WTC11 (cell line): Measurements from ENCODE around the gene ALDH5A1. TPM values are rescaled to one million over a fixed set of nuclear protein-coding genes. Genes with fewer than 3 reads are reported as not detected.

Experiments used
- ATAC-seq: fragments of 200-7000 bp; cut with Tn5 transposase; 2 replicates; pipeline ENCODE4 v1.10.0; 2021; ENCODE audit warnings: mild to moderate bottlenecking, moderate library complexity
- CTCF ChIA-PET: fragments of 300-600 bp; sonication (Branson Sonifier 250); formaldehyde crosslinking; loops from one replicate; lab custom pipeline; 2021; ENCODE audit warnings: antibody characterized with exemption; lab: Charles Lee
- POLR2A ChIA-PET: fragments of 350-600 bp; sonication (Branson Sonifier 250); formaldehyde crosslinking; loops from one replicate; lab custom pipeline; 2021; ENCODE audit warnings: antibody characterized with exemption; lab: Charles Lee
- DNase-seq: peaks from one replicate; pipeline ENCODE4 v3.0.0; 2021; ENCODE audit warnings: low spot score
- H3K27ac Mint-ChIP-seq: 2 replicates; pipeline ENCODE4 v1.8.0; 2021; ENCODE audit warnings: mixed read lengths
- H3K27me3 Mint-ChIP-seq: 2 replicates; pipeline ENCODE4 v1.8.0; 2021; ENCODE audit warnings: low read depth, mild to moderate bottlenecking, moderate library complexity, mixed read lengths
- H3K36me3 Mint-ChIP-seq: 2 replicates; pipeline ENCODE4 v1.8.0; 2021; ENCODE audit warnings: mixed read lengths
- H3K4me1 Mint-ChIP-seq: 2 replicates; pipeline ENCODE4 v1.8.0; 2022; ENCODE audit warnings: mixed read lengths
- H3K4me3 Mint-ChIP-seq: 2 replicates; pipeline ENCODE4 v1.8.0; 2021; ENCODE audit warnings: mild to moderate bottlenecking, moderate library complexity, mixed read lengths
- H3K9me3 Mint-ChIP-seq: 2 replicates; pipeline ENCODE4 v1.8.0; 2021; ENCODE audit warnings: mixed read lengths
- ESRRA ChIP-seq: sonication (generic); formaldehyde crosslinking; IDR thresholded peaks from 2 replicates; pipeline ENCODE4 v1.8.1; 2022; ENCODE audit warnings: mild to moderate bottlenecking, missing genetic modification reagents, borderline replicate concordance
- GRHL2 ChIP-seq: fragments of 250-450 bp; sonication (Bioruptor Pico); IDR thresholded peaks from 2 replicates; pipeline ENCODE4 v1.8.0; 2022; ENCODE audit warnings: mild to moderate bottlenecking, moderate library complexity; ENCODE audit not compliant: insufficient replicate concordance, severe bottlenecking
- GTF2I ChIP-seq: fragments of 250-450 bp; sonication (Bioruptor Pico); conservative IDR thresholded peaks from 2 replicates; pipeline ENCODE4 v1.4.0; 2021; ENCODE audit warnings: mild to moderate bottlenecking
- HMGA2 ChIP-seq: fragments of 250-450 bp; sonication (Bioruptor Pico); IDR thresholded peaks from 2 replicates; pipeline ENCODE4 v1.4.0; 2021; ENCODE audit warnings: mild to moderate bottlenecking, moderate library complexity
- IRF2 ChIP-seq: sonication (generic); formaldehyde crosslinking; IDR thresholded peaks from 2 replicates; pipeline ENCODE4 v1.8.0; 2022; ENCODE audit warnings: low read depth, missing genetic modification reagents, borderline replicate concordance
- JAZF1 ChIP-seq: fragments of 250-450 bp; sonication (Bioruptor Pico); IDR thresholded peaks from 2 replicates; pipeline ENCODE4 v1.9.0; 2021; ENCODE audit warnings: moderate library complexity, mild to moderate bottlenecking, inconsistent platforms
- MYBL2 ChIP-seq: sonication (generic); formaldehyde crosslinking; IDR thresholded peaks from 2 replicates; pipeline ENCODE4 v1.8.1; 2023; ENCODE audit warnings: mild to moderate bottlenecking, moderate library complexity, missing genetic modification reagents
- NFYB ChIP-seq: sonication (generic); formaldehyde crosslinking; conservative IDR thresholded peaks from 2 replicates; pipeline ENCODE4 v1.8.0; 2022; ENCODE audit warnings: low read depth, missing genetic modification reagents
- NR1H2 ChIP-seq: sonication (generic); formaldehyde crosslinking; IDR thresholded peaks from 2 replicates; pipeline ENCODE4 v1.9.0; 2021; ENCODE audit warnings: mild to moderate bottlenecking, moderate library complexity, missing genetic modification reagents
- SMAD4 ChIP-seq: sonication (generic); formaldehyde crosslinking; IDR thresholded peaks from 2 replicates; pipeline ENCODE4 v1.8.0; 2022; ENCODE audit warnings: mild to moderate bottlenecking, missing genetic modification reagents
- TEAD4 ChIP-seq: sonication (generic); formaldehyde crosslinking; IDR thresholded peaks from 2 replicates; pipeline ENCODE4 v1.8.0; 2022; ENCODE audit warnings: mild to moderate bottlenecking, missing genetic modification reagents
- ZNF416 ChIP-seq: fragments of 250-450 bp; sonication (Bioruptor Pico); IDR thresholded peaks from 2 replicates; pipeline ENCODE4 v1.9.0; 2021; ENCODE audit warnings: mild to moderate bottlenecking, inconsistent platforms
- total RNA-seq: library from RNA; stranded (reverse); gene quantifications from 3 replicates; pipeline ENCODE4 v1.2.3, GENCODE V29; 2021
- TF ChIP-seq, protein P1 (sequence below): sonication (generic); formaldehyde crosslinking; IDR thresholded peaks from 2 replicates; pipeline ENCODE4 v1.8.0; 2022; ENCODE audit warnings: mild to moderate bottlenecking, missing genetic modification reagents
- TF ChIP-seq, protein P2 (sequence below): sonication (generic); formaldehyde crosslinking; IDR thresholded peaks from 2 replicates; pipeline ENCODE4 v1.8.0; 2023; ENCODE audit warnings: missing genetic modification reagents
- TF ChIP-seq, protein P3 (sequence below): fragments of 250-450 bp; sonication (Bioruptor Pico); IDR thresholded peaks from 2 replicates; pipeline ENCODE4 v1.9.0; 2021; ENCODE audit warnings: mild to moderate bottlenecking, borderline replicate concordance
- TF ChIP-seq, protein P4 (sequence below): sonication (generic); formaldehyde crosslinking; IDR thresholded peaks from 2 replicates; pipeline ENCODE4 v1.8.0; 2022; ENCODE audit warnings: mild to moderate bottlenecking, missing genetic modification reagents
- TF ChIP-seq, protein P5 (sequence below): sonication (generic); formaldehyde crosslinking; IDR thresholded peaks from 2 replicates; pipeline ENCODE4 v1.8.1; 2022; ENCODE audit warnings: mild to moderate bottlenecking, moderate library complexity, missing genetic modification reagents
- TF ChIP-seq, protein P6 (sequence below): fragments of 250-450 bp; sonication (Bioruptor Pico); IDR thresholded peaks from 2 replicates; pipeline ENCODE4 v1.8.0; 2021; ENCODE audit warnings: mild to moderate bottlenecking
- TF ChIP-seq, protein P7 (sequence below): sonication (generic); formaldehyde crosslinking; IDR thresholded peaks from 2 replicates; pipeline ENCODE4 v1.8.0; 2023; ENCODE audit warnings: mild to moderate bottlenecking, missing genetic modification reagents

ALDH5A1 gene
- total RNA-seq, 1 experiment from 2014 or later, result 5.1 TPM

DNA sequence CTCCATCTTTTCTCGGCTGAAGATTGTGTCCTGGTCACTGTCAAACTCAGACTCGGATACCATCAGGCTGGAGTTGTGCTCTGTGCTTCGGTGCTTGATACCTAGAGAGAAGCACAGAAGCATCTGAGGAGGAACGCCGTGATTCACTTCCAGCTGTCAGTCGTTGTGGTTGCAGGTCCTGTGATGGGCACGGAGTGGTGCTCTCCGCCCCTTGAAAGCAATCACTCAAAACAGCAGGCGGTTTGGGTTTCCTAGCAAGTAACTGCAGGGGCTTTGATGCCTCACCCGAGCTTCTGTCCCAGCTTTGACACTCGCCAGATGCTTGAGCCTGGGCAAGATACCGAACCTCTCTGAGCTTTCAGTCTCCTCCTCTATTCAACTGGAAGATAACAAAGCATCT, 52.5 kb downstream of the ALDH5A1 start:
- CTCF ChIA-PET, result interaction anchor here (0.6 to 2.1 kb wide), 10 partner anchors 23 to 263 kb away, joined by 3 to 12 read pairs (median 5); partner anchors contain the start of genes ACOT13, ALDH5A1, KIAA0319 and TDP2
- H3K27me3 Mint-ChIP-seq, result no peaks in the 10 kb centered on the region
- H3K4me1 Mint-ChIP-seq, result peaks cover 10% of the 10 kb centered on the region
- peaks cover 7% of the 10 kb centered on the region for H3K9me3 Mint-ChIP-seq
- DNase-seq, result peak; percentile 36
- peak; percentile 69 for ATAC-seq
- TF ChIP-seq ESRRA (CRISPR knock-in tag), result no peak
- H3K27ac Mint-ChIP-seq, result no peak overlapping the region
- POLR2A ChIA-PET, result no interaction called here
- H3K4me3 Mint-ChIP-seq, result no peak overlapping the region
- H3K36me3 Mint-ChIP-seq, result no peaks in the 10 kb centered on the region

DNA sequence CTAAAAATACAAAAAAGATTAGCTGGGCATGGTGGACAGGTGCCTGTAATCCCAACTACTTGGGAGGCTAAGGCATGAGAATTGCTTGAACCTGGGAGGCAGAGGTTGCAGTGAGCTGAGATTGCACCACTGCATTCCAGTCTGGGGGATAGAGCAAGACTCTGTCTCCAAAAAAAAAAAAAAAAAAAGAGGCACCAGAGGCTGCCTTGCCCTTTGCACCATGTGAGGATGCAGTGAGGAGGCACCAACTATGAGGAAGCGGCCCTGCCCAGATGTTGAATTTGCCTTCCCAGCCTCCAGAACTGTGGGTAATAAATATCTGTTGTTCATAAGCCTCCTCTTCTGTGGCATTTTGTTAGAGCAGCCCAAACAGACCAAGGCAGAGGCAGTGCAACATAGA, 54.4 kb downstream of the ALDH5A1 start:
- DNase-seq, result no peak
- CTCF ChIA-PET, result no interaction called here
- no peak overlapping the region for H3K27ac Mint-ChIP-seq
- no peaks in the 10 kb centered on the region for H3K36me3 Mint-ChIP-seq
- no peaks in the 10 kb centered on the region for H3K9me3 Mint-ChIP-seq
- no peak overlapping the region for H3K4me3 Mint-ChIP-seq
- TF ChIP-seq ZNF416 (CRISPR knock-in tag) (no peak), NFYB (CRISPR knock-in tag) (no peak), IRF2 (CRISPR knock-in tag) (no peak), MYBL2 (CRISPR knock-in tag) (no peak), HMGA2 (CRISPR knock-in tag) (no peak), GTF2I (no peak), NR1H2 (CRISPR knock-in tag) (no peak), GRHL2 (no peak), TEAD4 (CRISPR knock-in tag) (no peak), SMAD4 (CRISPR knock-in tag) (no peak), JAZF1 (CRISPR knock-in tag) (no peak)
- TF ChIP-seq, protein P1, sequence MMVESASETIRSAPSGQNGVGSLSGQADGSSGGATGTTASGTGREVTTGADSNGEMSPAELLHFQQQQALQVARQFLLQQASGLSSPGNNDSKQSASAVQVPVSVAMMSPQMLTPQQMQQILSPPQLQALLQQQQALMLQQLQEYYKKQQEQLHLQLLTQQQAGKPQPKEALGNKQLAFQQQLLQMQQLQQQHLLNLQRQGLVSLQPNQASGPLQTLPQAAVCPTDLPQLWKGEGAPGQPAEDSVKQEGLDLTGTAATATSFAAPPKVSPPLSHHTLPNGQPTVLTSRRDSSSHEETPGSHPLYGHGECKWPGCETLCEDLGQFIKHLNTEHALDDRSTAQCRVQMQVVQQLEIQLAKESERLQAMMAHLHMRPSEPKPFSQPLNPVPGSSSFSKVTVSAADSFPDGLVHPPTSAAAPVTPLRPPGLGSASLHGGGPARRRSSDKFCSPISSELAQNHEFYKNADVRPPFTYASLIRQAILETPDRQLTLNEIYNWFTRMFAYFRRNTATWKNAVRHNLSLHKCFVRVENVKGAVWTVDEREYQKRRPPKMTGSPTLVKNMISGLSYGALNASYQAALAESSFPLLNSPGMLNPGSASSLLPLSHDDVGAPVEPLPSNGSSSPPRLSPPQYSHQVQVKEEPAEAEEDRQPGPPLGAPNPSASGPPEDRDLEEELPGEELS (CRISPR knock-in tag), result no peak
- TF ChIP-seq, protein P2, sequence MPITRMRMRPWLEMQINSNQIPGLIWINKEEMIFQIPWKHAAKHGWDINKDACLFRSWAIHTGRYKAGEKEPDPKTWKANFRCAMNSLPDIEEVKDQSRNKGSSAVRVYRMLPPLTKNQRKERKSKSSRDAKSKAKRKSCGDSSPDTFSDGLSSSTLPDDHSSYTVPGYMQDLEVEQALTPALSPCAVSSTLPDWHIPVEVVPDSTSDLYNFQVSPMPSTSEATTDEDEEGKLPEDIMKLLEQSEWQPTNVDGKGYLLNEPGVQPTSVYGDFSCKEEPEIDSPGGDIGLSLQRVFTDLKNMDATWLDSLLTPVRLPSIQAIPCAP (CRISPR knock-in tag), result no peak
- TF ChIP-seq, protein P3, sequence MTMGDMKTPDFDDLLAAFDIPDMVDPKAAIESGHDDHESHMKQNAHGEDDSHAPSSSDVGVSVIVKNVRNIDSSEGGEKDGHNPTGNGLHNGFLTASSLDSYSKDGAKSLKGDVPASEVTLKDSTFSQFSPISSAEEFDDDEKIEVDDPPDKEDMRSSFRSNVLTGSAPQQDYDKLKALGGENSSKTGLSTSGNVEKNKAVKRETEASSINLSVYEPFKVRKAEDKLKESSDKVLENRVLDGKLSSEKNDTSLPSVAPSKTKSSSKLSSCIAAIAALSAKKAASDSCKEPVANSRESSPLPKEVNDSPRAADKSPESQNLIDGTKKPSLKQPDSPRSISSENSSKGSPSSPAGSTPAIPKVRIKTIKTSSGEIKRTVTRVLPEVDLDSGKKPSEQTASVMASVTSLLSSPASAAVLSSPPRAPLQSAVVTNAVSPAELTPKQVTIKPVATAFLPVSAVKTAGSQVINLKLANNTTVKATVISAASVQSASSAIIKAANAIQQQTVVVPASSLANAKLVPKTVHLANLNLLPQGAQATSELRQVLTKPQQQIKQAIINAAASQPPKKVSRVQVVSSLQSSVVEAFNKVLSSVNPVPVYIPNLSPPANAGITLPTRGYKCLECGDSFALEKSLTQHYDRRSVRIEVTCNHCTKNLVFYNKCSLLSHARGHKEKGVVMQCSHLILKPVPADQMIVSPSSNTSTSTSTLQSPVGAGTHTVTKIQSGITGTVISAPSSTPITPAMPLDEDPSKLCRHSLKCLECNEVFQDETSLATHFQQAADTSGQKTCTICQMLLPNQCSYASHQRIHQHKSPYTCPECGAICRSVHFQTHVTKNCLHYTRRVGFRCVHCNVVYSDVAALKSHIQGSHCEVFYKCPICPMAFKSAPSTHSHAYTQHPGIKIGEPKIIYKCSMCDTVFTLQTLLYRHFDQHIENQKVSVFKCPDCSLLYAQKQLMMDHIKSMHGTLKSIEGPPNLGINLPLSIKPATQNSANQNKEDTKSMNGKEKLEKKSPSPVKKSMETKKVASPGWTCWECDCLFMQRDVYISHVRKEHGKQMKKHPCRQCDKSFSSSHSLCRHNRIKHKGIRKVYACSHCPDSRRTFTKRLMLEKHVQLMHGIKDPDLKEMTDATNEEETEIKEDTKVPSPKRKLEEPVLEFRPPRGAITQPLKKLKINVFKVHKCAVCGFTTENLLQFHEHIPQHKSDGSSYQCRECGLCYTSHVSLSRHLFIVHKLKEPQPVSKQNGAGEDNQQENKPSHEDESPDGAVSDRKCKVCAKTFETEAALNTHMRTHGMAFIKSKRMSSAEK (CRISPR knock-in tag), result no peak
- TF ChIP-seq, protein P4, sequence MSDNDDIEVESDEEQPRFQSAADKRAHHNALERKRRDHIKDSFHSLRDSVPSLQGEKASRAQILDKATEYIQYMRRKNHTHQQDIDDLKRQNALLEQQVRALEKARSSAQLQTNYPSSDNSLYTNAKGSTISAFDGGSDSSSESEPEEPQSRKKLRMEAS (CRISPR knock-in tag), result no peak
- TF ChIP-seq, protein P5, sequence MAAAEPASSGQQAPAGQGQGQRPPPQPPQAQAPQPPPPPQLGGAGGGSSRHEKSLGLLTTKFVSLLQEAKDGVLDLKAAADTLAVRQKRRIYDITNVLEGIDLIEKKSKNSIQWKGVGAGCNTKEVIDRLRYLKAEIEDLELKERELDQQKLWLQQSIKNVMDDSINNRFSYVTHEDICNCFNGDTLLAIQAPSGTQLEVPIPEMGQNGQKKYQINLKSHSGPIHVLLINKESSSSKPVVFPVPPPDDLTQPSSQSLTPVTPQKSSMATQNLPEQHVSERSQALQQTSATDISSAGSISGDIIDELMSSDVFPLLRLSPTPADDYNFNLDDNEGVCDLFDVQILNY (CRISPR knock-in tag), result no peak
- TF ChIP-seq, protein P6, sequence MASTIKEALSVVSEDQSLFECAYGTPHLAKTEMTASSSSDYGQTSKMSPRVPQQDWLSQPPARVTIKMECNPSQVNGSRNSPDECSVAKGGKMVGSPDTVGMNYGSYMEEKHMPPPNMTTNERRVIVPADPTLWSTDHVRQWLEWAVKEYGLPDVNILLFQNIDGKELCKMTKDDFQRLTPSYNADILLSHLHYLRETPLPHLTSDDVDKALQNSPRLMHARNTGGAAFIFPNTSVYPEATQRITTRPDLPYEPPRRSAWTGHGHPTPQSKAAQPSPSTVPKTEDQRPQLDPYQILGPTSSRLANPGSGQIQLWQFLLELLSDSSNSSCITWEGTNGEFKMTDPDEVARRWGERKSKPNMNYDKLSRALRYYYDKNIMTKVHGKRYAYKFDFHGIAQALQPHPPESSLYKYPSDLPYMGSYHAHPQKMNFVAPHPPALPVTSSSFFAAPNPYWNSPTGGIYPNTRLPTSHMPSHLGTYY, result no peak
- TF ChIP-seq, protein P7, sequence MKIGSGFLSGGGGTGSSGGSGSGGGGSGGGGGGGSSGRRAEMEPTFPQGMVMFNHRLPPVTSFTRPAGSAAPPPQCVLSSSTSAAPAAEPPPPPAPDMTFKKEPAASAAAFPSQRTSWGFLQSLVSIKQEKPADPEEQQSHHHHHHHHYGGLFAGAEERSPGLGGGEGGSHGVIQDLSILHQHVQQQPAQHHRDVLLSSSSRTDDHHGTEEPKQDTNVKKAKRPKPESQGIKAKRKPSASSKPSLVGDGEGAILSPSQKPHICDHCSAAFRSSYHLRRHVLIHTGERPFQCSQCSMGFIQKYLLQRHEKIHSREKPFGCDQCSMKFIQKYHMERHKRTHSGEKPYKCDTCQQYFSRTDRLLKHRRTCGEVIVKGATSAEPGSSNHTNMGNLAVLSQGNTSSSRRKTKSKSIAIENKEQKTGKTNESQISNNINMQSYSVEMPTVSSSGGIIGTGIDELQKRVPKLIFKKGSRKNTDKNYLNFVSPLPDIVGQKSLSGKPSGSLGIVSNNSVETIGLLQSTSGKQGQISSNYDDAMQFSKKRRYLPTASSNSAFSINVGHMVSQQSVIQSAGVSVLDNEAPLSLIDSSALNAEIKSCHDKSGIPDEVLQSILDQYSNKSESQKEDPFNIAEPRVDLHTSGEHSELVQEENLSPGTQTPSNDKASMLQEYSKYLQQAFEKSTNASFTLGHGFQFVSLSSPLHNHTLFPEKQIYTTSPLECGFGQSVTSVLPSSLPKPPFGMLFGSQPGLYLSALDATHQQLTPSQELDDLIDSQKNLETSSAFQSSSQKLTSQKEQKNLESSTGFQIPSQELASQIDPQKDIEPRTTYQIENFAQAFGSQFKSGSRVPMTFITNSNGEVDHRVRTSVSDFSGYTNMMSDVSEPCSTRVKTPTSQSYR, result no peak
- H3K4me1 Mint-ChIP-seq, result peaks cover 10% of the 10 kb centered on the region
- H3K27me3 Mint-ChIP-seq, result no peaks in the 10 kb centered on the region
- POLR2A ChIA-PET, result no interaction called here
- ATAC-seq, result no peak
